Measurements from ENCODE around the gene NOS3.

Gene NOS3

DNA sequence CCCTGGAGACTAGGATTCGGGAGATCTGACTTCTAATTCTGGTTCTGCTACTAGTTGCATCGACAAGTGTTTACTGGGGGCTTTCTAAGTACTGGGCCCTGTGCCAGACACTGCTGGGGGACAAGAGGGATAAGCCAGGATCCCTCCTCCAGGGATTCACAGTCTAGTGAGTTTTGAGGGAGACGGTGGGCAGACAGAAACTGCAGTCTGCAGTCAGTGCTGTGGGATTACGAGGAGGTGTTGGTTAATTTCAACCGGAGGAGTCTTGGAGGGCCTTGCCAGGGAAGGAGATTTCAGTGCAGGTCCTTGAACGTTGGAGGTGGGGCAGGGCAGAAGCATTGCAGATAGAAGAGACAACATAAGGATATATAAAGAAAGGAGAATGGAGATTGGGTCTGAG, 9.2 kb upstream of the NOS3 start:
- DNase-seq: no peak

DNA sequence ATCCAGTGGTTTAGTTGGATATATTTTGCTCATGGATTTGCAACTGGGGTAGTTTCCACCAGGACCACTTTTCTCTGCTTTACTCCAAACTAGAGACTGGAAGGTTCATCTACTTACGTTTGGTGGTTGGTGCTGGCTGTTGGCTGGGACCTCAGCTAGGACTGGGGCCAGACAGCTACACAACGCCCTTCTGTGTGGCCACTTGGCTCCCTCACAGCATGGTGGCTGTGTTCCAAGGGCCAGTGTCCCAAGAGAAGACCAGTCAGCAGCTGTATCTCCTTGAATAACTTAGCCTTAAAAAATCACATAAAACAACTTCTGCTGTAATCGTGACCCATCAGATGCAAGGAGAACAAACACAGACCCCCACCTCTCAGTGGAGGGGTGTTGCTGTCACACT, 8.5 kb upstream of the NOS3 start:
- no peak for DNase-seq

DNA sequence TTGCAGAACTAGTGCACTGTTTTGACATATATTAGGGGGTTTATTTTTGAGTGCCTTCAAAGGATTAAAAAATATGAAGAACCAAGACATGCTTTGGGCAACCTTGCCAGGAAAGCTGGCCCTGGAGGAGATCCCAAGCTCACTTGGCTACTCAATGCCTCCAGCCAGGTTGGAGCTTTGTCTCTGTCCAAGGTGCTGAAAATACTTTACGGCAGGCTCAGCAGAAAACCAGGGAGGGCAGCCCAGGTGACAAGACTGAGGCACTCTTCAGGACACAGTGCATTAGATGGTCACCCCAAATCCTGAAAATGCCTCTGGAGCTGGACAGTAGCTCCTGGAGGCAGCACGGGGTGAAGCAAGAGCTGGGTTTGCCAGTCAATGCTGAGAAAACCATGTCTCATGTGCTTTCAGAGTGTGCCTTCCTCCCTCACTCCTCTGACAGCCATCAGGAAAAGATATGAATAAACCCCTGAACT, 6.9 kb upstream of the NOS3 start:
- no peak for DNase-seq

DNA sequence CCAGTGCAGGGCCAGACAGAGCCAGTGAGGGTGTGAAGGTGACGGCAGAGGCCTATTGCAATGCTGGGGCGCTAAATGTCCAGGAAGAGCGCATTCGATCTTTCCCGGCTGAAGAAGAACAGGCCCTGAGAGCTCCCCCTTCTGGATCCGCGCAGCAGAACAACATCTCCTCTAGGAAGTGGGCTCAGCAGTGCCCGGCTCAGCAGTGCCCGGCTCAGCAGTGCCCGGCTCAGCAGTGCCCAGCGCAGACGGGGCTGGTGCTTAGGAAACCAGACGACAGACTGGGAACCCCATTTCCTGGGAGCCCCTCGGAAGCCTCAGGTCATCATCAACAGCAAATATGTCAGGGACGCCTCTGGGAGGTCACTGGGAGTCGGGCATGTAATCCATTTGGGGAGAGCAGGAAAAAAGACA, 4.7 kb upstream of the NOS3 start:
- peak in 1 of 2 donors; percentile 62 for DNase-seq

DNA sequence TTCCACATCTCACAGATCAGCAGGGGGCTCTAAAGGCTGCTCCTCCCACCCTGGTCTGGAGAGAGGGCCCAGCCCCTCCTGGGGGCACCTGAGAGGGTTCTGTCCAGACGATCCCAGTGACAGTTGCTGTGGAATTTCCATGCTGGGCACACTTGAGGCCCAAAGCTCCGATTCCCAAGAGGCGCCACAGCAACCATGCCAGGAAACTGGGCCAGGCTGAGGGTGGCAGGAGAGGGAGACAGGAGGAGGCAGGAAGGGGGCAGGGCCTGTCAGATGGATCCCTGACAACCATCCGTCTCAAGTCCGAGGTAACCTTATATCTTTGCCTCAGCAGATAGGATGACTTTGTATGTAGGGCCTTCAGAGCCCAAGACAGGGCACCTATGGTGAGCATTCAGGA, 4.3 kb upstream of the NOS3 start:
- DNase-seq: no peak

DNA sequence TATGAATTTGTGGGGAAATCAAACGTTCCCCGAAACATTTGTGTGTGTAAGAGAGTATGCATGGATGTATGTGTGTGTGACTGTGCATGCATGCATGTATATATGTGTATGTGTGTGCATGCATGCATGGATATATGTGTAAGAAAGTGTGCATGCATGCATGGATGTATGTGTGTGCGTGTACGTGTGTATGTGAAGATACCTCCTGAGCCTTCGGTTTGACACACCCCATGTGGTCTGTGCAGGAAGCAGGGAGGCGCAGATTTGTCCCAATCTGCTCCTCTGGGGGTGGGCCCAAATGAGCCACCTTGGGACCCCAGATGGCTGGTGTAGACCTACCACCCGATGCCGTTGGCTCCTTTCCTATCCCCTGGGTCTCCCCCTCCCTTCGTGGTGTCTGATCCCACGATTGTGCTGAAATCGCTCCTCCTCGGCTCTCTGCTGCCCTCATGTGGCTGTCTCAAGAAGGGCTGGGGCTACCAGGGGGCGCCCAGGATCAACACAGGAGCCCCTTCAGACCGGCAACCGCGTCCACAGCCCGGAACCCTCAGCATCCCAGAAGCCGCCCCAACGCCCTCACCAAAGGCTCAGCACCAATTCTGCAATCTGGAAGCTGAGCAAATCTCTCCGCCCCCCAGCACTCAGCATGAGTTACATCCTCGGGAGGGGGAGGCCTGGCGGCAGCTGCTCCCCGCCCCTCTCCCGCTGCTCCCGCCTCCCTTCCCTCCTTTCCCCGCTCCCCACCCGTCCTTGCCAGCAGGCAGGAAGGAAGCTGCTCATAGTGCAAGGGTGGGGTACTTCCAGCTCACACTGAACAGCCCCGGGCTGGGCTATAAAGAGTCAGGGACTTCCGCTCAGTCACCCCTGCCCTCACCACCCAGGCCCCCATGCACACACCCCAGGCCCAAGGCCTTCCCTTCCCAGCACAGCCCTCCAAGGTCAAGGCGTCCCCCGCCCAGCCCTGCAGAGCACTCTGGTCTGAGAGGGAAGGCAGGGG, 2.3 kb upstream of the NOS3 start:
- DNase-seq: peak; percentile 44 to 71

DNA sequence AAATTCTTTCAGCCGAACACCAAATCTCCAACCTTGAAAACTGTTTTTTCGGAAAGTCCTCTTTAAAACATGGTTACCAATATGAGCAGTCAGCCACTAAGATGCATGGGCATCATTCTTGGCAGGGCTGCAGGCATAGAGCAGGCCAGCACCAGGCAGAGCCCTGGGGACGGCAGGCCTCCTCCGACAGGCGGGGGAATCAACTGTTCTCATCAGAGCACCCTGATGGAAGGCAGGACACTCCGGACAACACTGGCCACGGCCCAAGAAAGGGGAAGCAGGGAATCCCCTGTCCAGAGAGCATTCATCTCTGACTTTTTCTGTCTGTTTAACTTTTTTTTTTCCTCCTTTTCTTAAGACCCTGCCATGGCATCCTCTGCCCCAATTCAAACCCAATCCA, 1.4 kb upstream of the NOS3 start:
- no peak for DNase-seq

DNA sequence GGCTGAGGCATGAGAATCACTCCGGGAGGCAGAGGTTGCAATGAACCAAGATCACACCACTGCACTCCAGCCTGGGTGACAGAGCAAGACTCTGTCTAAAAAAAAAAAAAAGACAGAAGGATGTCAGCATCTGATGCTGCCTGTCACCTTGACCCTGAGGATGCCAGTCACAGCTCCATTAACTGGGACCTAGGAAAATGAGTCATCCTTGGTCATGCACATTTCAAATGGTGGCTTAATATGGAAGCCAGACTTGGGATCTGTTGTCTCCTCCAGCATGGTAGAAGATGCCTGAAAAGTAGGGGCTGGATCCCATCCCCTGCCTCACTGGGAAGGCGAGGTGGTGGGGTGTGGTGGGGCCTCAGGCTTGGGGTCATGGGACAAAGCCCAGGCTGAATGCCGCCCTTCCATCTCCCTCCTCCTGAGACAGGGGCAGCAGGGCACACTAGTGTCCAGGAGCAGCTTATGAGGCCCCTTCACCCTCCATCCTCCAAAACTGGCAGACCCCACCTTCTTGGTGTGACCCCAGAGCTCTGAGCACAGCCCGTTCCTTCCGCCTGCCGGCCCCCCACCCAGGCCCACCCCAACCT, 1.3 kb downstream of the NOS3 start:
- no peak for DNase-seq

DNA sequence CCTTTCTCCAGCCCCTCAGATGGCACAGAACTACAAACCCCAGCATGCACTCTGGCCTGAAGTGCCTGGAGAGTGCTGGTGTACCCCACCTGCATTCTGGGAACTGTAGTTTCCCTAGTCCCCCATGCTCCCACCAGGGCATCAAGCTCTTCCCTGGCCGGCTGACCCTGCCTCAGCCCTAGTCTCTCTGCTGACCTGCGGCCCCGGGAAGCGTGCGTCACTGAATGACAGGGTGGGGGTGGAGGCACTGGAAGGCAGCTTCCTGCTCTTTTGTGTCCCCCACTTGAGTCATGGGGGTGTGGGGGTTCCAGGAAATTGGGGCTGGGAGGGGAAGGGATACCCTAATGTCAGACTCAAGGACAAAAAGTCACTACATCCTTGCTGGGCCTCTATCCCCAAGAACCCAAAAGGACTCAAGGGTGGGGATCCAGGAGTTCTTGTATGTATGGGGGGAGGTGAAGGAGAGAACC, 2.1 kb downstream of the NOS3 start:
- no peak for DNase-seq

DNA sequence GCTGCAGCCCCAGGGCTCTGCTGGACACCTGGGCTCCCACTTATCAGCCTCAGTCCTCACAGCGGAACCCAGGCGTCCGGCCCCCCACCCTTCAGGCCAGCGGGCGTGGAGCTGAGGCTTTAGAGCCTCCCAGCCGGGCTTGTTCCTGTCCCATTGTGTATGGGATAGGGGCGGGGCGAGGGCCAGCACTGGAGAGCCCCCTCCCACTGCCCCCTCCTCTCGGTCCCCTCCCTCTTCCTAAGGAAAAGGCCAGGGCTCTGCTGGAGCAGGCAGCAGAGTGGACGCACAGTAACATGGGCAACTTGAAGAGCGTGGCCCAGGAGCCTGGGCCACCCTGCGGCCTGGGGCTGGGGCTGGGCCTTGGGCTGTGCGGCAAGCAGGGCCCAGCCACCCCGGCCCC, 2.7 kb downstream of the NOS3 start:
- DNase-seq: no peak

DNA sequence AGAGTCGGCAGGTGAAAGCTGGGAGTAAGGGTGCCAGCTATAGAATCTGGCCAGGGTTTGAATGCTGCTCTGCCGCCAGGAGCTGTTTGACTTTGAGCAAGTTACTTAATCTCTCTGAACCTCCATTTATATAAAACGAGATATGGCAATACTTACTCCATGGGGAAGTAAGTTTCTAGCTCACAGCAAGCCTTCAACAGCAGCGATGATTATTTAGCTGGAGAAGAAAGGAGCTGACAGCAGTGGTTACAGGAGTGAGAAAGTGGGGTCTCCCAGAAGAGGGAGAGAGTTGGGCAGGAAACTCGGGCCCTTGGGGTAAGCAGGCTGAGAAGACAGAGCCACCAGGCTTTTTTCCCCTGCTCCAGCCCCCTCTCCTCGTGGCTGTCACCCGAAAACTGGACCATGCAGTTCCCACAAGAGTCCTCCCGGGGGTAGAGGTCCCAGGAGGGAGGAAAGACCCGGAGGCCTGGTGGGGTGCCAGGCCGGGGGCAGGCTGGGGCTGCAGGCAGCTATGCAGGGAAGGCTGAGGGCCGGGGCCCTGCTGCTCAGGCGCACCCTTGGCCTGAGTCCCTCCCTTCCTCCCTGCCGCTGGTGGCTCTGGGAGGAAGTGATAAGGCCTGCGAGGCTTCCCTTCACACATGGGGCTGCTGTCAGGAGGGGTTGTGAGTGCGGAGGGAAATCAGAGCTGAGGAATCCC, 3.5 kb downstream of the NOS3 start:
- peak in 1 of 2 donors; percentile 55 for DNase-seq

DNA sequence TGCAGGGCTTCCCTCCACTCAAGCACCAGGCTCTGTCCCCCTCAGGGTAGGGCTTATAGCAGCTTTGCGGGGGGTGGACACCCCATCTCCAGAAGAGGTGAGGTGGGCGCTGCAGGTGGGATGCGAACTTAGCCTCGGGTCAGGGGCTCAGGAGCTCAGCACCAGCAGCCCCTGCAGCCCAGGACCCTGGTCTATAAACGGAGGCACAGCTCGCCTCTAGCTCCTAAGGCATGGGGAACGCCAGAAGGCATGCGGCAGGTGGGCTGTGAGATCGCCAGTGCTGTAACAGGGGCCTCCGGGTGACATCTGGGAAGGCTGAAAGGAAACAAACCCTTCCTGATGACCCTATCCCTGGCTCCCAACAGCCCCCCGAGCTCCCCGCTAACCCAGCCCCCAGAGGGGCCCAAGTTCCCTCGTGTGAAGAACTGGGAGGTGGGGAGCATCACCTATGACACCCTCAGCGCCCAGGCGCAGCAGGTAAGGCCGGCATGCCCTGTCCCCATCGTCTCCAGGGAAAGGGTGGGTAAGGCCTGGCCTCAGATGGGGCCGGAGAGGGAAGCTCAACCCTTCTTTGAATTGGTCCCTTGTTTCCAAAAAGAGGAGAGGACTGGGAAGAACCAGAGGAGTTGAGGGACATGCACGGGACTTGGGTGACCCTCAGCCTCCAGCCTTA, 4.2 kb downstream of the NOS3 start:
- DNase-seq: no peak

DNA sequence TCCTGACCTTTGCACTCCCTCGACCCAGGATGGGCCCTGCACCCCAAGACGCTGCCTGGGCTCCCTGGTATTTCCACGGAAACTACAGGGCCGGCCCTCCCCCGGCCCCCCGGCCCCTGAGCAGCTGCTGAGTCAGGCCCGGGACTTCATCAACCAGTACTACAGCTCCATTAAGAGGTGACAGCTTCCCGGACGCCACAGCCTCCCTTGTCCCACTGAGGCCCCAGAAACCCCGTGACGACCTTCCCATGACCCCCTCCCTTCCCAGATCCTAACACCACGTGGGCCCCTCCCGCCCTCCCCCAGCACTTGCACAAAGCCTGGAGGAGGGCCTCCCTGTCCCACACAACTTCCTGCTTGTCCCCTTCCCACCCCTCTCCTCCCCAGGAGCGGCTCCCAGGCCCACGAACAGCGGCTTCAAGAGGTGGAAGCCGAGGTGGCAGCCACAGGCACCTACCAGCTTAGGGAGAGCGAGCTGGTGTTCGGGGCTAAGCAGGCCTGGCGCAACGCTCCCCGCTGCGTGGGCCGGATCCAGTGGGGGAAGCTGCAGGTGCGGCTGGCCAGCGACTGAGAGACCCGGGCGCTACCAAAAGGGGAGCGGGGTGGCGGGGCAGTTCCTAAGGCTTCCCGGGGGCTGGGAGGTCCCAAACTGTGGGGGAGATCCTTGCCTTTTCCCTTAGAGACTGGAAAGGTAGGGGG, 5.7 kb downstream of the NOS3 start:
- DNase-seq: no peak

DNA sequence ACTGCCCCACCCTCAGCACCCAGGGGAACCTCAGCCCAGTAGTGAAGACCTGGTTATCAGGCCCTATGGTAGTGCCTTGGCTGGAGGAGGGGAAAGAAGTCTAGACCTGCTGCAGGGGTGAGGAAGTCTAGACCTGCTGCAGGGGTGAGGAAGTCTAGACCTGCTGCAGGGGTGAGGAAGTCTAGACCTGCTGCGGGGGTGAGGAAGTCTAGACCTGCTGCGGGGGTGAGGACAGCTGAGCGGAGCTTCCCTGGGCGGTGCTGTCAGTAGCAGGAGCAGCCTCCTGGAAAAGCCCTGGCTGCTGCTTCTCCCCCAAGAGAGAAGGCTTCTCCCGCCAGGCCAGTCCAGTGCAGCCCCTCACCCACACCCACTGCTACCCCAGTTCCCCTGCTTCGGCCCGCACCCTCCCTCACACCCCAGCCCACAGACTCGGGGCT, 6.3 kb downstream of the NOS3 start:
- DNase-seq: no peak

DNA sequence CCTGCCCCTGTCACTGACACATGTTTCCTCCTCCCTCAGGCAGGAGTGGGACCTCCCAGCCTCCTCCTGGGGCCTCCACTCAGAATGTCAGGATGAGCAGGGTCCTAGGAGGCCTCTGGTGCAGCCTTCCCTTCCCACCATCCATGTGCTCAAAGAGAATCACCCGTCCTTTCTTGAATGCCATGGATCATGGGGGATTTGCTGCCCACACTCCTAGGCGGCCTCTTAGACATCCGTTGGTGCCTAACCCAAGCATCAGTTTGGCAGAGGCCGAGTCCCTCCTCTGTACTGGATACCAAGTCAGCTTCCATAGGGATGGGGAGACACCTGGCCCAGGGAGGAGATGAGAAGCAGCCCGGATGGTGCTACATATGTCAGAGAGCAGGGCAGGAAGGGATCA, 7.0 kb downstream of the NOS3 start:
- no peak for DNase-seq

DNA sequence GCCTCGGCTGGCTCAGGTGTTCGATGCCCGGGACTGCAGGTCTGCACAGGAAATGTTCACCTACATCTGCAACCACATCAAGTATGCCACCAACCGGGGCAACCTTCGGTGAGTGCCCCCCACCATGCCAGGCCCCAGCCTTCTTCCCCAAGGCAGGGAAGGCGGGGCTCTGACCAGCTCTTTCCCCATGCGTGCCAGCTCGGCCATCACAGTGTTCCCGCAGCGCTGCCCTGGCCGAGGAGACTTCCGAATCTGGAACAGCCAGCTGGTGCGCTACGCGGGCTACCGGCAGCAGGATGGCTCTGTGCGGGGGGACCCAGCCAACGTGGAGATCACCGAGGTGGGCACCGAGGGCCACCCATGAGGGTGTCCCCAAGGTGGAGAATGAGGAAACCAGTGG, 7.5 kb downstream of the NOS3 start:
- no peak for DNase-seq

DNA sequence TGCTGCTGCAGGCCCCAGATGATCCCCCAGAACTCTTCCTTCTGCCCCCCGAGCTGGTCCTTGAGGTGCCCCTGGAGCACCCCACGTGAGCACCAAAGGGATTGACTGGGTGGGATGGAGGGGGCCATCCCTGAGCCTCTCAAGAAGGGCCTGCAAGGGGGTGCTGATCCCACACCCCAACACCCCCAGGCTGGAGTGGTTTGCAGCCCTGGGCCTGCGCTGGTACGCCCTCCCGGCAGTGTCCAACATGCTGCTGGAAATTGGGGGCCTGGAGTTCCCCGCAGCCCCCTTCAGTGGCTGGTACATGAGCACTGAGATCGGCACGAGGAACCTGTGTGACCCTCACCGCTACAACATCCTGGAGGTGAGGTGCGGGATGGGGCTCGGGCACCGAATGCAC, 8.2 kb downstream of the NOS3 start:
- no peak for DNase-seq

DNA sequence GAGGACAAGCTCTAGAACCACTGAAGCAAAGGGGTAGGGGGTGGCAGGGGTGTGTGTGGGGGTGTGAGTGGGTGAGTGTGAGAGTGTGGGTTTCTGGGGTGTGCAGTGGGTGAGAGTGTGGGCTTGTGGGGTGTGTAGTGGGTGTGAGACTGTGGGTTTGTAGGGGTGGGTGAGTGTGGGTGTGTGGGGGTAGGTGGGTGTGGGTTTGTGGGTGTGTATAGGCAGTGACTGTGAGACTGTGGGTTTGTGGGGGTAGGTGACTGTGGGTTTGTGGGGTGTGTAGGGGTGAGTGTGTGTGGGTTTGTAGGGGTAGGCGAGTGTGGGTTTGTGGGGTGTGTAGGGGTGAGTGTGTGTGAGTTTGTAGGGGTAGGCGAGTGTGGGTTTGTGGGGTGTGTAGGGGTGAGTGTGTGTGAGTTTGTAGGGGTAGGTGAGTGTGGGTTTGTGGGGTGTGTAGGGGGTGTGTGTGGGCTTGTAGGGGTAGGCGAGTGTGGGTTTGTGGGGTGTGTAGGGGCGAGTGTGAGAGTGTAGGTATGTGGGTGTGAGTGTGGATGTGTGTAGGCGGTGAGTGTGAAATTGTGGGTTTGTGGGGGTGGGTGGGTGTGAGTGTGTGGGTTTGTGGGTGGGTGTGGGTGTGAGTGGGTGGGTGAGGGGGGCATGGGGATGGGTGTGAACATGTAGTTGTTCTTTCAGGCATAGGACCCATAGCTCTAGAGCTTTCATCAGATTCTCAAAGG, 8.8 kb downstream of the NOS3 start:
- DNase-seq: no peak

DNA sequence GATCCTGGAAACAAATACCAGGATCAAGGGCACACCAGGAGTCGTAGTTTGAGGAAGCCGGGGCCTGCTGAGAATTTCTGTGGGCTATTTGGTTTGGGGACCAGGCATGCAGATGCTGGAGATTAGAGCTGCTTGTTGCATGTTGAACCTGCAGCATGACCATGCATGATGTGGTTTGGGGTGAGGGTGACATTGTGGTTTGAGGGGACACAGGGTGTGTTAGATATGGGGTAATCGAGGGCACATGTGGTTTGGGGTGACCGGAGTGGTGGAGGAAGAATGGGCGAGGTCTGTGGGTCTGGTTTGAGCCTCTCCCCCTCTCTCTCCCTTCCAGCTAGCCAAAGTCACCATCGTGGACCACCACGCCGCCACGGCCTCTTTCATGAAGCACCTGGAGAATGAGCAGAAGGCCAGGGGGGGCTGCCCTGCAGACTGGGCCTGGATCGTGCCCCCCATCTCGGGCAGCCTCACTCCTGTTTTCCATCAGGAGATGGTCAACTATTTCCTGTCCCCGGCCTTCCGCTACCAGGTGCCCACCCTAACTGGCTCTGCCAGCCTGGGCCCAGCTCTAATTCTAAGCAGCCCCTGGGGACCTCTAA, 10.2 kb downstream of the NOS3 start:
- no peak for DNase-seq

DNA sequence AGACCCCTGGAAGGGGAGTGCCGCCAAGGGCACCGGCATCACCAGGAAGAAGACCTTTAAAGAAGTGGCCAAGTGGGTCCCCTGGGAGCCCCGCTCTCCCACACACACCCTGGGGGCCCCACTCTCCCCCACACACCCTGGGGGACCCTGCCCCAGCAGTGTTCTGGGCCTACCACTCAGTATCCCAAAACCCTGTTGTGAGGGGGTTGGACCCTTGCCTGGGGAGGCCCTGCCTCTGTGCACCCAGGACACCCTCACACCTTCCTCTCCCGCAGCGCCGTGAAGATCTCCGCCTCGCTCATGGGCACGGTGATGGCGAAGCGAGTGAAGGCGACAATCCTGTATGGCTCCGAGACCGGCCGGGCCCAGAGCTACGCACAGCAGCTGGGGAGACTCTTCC, 10.7 kb downstream of the NOS3 start:
- DNase-seq: no peak

DNA sequence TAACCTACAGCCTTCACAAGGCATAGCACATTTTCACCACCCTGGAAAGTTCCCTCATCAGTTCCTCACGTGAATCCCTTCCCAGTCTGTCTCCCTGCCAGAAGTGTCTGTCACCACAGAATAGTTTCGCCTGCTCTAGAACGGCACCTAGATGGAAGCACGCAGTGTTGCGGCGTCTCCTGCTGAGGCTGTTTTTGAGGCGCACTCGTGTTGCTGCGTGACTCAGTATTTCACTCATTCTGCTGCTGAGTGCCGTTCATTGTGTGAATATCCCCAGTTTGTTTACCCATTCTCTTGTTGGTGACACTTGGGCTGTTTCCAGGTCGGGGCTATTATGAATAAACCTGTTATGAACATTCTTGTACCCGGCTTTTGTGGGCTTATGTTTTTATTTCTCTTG, 12.8 kb downstream of the NOS3 start:
- DNase-seq: no peak

Measured in bone marrow (tissue), 2 donors.